GM19025 (cell line): ENCODE data around the gene KLHL25.
A peak's percentile ranks its signal among the peaks of the same experiment; 100 is the strongest.

Source experiments
- ATAC-seq: cut with Tn5 transposase; IDR thresholded peaks from one replicate; pipeline ENCODE4 v1.9.1; 2021; ENCODE audit warnings: mild to moderate bottlenecking, low read depth, moderate library complexity; ENCODE audit not compliant: unreplicated experiment

KLHL25 gene

DNA sequence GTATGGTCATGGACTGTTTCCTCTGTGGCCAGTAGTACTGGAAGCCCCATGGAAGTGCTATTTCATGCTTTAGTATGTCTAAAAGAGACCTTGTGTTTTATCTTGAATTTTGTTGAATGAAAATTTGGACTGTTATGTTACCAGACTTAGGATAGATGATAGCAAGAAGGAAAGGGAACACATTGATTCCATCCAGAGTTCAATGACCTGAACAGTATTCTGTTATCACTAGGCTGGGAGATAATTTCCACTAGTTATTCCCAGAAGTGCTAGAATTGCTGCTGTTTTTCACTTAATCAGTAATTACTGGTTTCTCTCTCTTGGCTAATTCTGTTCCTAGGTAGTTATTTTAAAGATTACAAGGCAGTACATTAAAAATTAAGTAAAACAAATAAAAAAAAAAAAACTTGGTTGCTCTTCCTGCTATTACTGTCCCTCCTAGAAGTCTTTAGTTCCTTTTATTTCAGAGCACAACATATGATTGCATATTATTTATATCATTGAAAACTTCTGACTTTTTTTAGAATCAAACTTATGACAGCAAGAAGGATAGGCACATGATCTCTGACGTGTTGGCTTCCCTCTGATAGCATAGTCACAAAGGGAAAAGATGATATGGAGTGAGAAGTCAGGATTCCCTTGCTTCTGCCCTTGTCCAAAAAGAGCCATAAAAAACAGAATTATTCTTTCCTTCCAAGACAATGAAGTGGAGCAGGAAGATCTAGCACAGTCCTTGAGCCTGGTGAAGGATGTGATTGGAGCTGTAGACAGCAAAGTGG is 72.2 kb downstream of the KLHL25 start:
- ATAC-seq: no peak

DNA sequence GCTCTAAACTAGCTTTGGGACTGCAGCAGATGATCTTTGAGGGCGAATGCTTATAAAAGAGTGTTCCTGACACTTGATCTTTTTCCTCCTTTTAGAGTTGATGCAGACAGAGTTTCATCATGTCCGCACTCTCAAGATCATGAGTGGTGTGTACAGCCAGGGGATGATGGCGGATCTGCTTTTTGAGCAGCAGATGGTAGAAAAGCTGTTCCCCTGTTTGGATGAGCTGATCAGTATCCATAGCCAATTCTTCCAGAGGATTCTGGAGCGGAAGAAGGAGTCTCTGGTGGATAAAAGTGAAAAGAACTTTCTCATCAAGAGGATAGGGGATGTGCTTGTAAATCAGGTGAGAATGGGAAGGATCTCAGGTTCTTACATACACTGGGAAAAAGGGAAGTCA is 75.7 kb downstream of the KLHL25 start:
- ATAC-seq: no peak

DNA sequence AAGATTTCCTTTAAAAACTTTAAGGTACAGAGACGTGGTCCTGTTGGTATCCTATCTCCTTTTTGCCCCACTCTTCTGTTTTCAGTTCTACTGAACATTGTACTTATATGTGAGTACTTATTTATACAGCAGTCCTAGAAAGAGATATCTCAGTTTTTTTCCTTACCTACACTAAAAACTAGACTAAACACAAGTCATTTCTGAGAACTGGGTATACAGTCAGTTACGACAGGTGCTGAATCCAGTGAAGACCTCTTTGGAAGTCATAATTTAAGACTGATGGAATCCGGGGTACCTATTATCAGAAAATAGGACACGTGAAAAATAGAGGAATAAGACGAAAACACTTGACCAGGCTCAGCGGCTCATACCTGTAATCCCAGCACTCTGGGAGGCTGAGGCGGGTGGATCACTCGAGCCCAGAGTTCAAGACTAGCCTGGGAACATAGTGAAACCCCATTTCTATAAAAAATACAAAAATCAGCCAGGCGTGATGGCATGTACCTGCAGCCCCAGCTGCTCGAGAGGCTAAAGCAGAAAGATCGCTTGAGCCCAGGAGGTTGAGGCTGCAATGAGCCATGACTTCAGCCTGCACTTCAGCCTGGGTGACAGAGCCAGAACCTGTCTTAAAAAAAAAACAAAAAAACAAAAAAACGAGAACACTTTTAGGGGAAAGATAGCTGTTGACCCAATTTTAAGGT is 76.3 kb downstream of the KLHL25 start:
- peak; percentile 42 for ATAC-seq

DNA sequence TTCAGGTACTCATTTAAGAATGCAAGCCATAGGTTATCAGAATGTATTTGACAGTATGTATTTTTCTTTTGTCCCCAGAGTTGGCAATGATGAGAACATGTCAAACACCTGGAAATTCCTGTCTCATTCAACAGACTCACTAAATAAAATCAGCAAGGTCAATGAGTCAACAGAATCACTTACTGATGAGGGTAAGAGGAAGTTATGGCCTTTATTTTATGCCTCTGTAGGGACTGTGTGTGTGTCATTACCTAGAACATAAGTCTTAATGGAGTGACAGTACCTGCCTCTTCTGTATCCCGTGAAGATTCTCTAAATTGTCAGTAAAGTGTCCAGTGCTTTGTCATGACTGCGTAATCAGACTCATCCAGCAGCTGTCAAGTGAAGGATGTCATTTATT is 77.5 kb downstream of the KLHL25 start:
- ATAC-seq: no peak

DNA sequence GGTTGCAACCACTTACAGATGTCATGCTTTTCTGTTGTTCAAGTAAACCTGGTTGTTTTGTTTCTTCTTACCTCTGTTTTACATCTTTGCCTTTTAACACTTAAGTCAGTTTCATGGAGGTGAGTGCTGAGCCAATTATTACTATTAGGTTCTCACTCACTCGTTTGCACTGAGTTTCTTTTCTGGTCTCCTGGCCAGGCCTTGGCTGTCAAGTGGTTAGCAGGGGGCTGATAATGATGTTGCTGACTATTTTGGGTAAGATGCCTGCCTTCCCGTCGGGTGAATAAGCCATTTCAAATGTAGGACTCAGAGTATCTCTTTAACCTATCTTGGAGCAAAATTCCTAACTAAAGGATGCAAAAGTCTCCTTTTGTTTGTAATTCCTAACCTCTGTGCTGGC is 78.5 kb downstream of the KLHL25 start:
- no peak for ATAC-seq

DNA sequence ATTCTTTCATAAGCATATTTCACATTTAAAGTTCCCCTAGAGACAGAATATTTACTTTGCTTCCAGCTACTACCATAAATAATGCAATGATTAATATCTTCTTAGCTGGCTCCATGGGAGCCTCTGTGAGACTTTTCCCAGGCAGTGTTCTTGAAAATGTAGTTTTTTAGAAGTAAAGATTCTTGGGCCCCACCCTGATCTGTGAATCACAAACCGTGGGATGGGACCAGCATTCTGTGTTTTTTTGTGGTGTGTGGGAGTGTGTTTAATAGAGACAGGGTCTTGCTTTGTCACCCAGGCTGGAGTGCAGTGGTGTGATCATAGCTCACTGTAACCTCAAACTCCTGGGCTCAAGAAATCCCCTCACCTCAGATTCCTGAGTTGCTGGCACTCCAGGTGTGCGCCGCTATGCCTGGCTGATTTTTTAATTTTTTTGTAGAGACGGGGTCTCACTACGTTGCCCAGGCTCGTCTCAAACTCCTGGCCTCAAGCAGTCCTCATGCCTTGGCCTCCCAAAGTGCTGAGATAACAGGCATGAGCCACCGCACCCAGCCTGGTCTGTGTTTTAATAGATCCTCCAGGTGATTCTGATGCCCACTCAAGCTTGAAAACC is 83.0 kb downstream of the KLHL25 start:
- ATAC-seq: no peak

DNA sequence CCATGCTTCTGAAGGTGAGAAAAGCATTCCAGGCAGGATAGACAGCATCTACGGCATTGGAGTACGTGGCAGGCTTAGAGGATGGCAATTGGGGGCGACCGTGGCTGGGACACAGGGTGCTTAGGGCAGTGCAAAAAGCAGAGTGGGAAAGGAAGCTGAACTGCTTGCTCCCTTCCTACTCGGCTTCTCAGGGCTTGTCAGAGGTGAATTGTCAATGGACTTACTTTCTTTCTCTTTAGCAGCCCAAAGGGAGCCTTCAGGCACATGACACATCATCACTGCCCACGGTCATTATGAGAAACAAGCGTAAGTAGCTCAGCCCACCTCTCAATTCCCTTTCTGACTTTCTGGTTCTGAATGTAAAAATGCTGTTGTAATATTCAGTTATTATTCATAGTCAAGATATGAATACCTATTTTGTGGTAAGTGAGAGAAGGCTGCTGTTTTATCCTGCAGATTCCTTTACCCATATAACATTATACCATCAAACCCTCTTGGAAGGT is 84.3 kb downstream of the KLHL25 start:
- peak; percentile 56 for ATAC-seq
